Effector memory CD8-positive, alpha-beta T cell (primary cell): ENCODE data around the gene CYP27A1.

Source experiments
- ATAC-seq: fragments of 150-1000 bp; cut with Tn5 transposase; replicated peaks from 2 replicates; pipeline ENCODE4 v1.10.0; 2021; ENCODE audit warnings: mild to moderate bottlenecking, moderate library complexity
- DNase-seq, 3 experiments: peaks; one replicate each; pipeline ENCODE4 v3.0.0; 2021
- H3K27ac Mint-ChIP-seq, 2 donors: one replicate each; pipeline ENCODE4 v1.8.0; 2022; ENCODE audit warnings: mild to moderate bottlenecking in 2 of 2, mixed read lengths in 2 of 2, moderate library complexity in 2 of 2
- H3K27me3 Mint-ChIP-seq, 2 donors: one replicate each; pipeline ENCODE4 v1.8.0; 2022; ENCODE audit warnings: mixed read lengths in 2 of 2
- H3K36me3 Mint-ChIP-seq: one replicate; pipeline ENCODE4 v1.8.0; 2022; ENCODE audit warnings: mild to moderate bottlenecking, moderate library complexity, mixed read lengths; ENCODE audit not compliant: insufficient read depth
- H3K4me1 Mint-ChIP-seq, 2 donors: one replicate each; pipeline ENCODE4 v1.8.0; 2022; ENCODE audit warnings: low read depth in 2 of 2, mixed read lengths in 2 of 2
- H3K4me3 Mint-ChIP-seq, 2 donors: one replicate each; pipeline ENCODE4 v1.8.0; 2022; ENCODE audit warnings: mild to moderate bottlenecking in 2 of 2, mixed read lengths in 2 of 2, moderate library complexity in 2 of 2
- H3K9me3 Mint-ChIP-seq, 2 donors: one replicate each; pipeline ENCODE4 v1.8.0; 2022; ENCODE audit warnings: mixed read lengths in 2 of 2

CYP27A1 gene

GRCh38 chr2:218783688-218784087 lies 1.7 kb downstream of the CYP27A1 start:
- DNase-seq (no peak), ATAC-seq (no peak)
- H3K36me3 Mint-ChIP-seq, result no peaks in the 10 kb centered on the region
- no peaks in the 10 kb centered on the region for H3K9me3 Mint-ChIP-seq
- H3K27me3 Mint-ChIP-seq, result peaks cover 41 to 65% of the 10 kb centered on the region in 2 donors
- no peak overlapping the region for H3K27ac Mint-ChIP-seq
- H3K4me1 Mint-ChIP-seq, result peaks cover 1 to 6% of the 10 kb centered on the region in 2 donors
- no peak overlapping the region for H3K4me3 Mint-ChIP-seq

DNA sequence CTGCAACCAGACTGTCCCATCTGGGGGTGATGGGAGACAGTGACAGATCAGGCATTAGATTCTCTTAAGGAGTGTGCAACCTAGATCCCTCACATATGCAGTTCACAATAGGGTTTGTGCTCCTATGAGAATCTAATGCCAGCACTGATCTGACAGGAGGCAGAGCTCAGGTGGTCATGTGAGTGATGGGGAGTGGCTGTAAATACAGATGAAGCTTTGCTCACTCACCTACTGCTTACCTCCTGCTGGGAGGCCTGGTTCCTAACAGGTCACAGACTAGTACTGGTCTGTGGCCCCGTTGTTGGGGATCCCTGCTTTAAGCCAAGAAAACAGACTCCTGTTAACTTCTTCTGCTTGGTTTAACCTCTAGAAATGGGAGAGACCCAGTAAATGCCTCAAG lies 3.2 kb downstream of the CYP27A1 start:
- no peaks in the 10 kb centered on the region for H3K9me3 Mint-ChIP-seq
- H3K27ac Mint-ChIP-seq, result no peak overlapping the region
- H3K4me3 Mint-ChIP-seq, result no peak overlapping the region
- no peaks in the 10 kb centered on the region for H3K36me3 Mint-ChIP-seq
- H3K4me1 Mint-ChIP-seq, result peaks cover 1 to 6% of the 10 kb centered on the region in 2 donors
- peaks cover 28 to 51% of the 10 kb centered on the region in 2 donors for H3K27me3 Mint-ChIP-seq
- no peak for DNase-seq
- ATAC-seq, result no peak

- DNase-seq, result no peak
- H3K27me3 Mint-ChIP-seq, result peaks cover 21 to 42% of the 10 kb centered on the region in 2 donors
- no peaks in the 10 kb centered on the region for H3K9me3 Mint-ChIP-seq
- H3K27ac Mint-ChIP-seq, result no peak overlapping the region
- H3K36me3 Mint-ChIP-seq, result no peaks in the 10 kb centered on the region
- peaks cover 1 to 5% of the 10 kb centered on the region in 2 donors for H3K4me1 Mint-ChIP-seq
- ATAC-seq, result no peak
- H3K4me3 Mint-ChIP-seq, result no peak overlapping the region
These were observed 4.2 kb downstream of the CYP27A1 start for GRCh38 chr2:218786133-218786532.

DNA sequence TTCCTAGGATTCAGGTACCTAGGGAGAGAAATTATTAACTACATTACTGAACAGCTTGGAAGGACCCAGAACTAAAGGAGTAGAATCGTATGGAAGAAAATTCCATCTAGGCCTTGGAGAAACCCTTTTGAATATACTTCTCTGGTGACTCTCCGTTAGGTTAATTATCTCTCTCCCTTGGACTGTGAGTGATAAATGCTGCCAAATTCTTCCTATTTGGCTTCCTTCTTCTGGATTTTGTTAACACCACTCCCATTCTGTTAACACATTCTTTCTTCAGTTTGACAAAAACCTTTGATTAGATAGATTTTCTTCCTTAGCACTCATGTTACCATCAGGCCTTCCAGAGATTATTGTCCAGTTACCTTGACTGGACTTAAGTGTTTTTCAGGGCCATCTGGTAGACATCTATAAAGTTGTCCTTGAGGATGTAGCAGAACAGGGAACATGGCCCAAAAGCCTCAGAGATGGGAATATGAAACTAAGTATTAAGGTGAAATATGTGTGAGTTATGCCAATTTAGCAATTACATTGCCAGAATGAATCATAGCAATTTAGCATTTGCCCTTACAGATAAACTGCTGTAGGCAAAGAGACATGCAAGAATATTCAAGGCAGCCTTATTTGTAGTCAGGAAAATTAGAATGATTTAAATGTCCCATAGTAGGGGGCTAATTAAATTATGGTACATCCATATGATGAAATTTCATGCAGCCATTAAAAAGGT lies 6.7 kb downstream of the CYP27A1 start:
- no peak overlapping the region for H3K4me3 Mint-ChIP-seq
- no peaks in the 10 kb centered on the region for H3K36me3 Mint-ChIP-seq
- no peaks in the 10 kb centered on the region for H3K9me3 Mint-ChIP-seq
- H3K27ac Mint-ChIP-seq, result no peak overlapping the region
- DNase-seq, result no peak
- H3K4me1 Mint-ChIP-seq, result no peaks in the 10 kb centered on the region
- ATAC-seq, result no peak
- peaks cover 13 to 22% of the 10 kb centered on the region in 2 donors for H3K27me3 Mint-ChIP-seq

DNA sequence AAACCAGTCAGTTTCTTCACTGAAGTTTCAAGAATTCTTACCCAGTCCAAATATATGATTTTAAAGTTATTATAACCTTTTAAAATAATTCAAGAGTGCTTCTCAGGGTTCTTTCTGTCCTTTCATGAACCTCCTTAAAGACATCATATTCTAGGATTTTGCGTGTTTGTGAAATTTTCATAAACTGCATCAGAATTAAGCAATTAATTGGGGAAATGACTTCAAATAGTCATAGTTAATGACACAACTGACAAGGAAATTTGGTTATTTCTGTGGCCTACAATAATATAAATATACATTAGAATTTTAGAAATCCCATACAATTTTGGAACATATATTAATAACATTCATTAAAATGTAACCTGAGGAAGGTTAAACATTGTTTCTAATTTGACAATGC lies 10.5 kb downstream of the CYP27A1 start:
- no peaks in the 10 kb centered on the region for H3K9me3 Mint-ChIP-seq
- H3K36me3 Mint-ChIP-seq, result no peaks in the 10 kb centered on the region
- no peaks in the 10 kb centered on the region for H3K4me1 Mint-ChIP-seq
- no peak for DNase-seq
- H3K27ac Mint-ChIP-seq, result no peak overlapping the region
- ATAC-seq, result no peak
- H3K4me3 Mint-ChIP-seq, result no peak overlapping the region
- peaks cover 24 to 46% of the 10 kb centered on the region in 2 donors for H3K27me3 Mint-ChIP-seq

DNA sequence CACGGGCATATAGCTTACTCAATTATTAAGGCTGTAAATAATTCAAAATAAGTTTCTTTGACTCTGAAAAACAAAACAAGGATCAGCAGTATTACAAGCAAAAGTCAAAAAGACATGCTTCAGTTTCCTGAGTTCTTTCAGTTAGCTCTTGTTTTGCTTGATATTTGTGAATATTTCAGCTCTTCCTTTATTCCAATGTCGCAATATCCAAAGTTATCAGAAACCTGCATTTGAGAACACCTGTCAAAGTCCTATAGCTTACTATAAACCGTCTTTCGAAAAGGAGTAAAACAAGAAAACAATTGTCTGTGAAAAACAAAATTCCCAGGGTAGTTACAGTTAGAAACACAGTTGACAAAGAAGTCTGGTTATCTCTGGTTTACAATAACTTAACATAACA lies 14.7 kb downstream of the CYP27A1 start:
- H3K36me3 Mint-ChIP-seq, result no peaks in the 10 kb centered on the region
- DNase-seq, result no peak
- ATAC-seq, result no peak
- peaks cover 31 to 51% of the 10 kb centered on the region in 2 donors for H3K27me3 Mint-ChIP-seq
- no peak overlapping the region for H3K4me3 Mint-ChIP-seq
- peaks cover 0 to 5% of the 10 kb centered on the region in 2 donors for H3K4me1 Mint-ChIP-seq
- no peaks in the 10 kb centered on the region for H3K9me3 Mint-ChIP-seq
- no peak overlapping the region for H3K27ac Mint-ChIP-seq

DNA sequence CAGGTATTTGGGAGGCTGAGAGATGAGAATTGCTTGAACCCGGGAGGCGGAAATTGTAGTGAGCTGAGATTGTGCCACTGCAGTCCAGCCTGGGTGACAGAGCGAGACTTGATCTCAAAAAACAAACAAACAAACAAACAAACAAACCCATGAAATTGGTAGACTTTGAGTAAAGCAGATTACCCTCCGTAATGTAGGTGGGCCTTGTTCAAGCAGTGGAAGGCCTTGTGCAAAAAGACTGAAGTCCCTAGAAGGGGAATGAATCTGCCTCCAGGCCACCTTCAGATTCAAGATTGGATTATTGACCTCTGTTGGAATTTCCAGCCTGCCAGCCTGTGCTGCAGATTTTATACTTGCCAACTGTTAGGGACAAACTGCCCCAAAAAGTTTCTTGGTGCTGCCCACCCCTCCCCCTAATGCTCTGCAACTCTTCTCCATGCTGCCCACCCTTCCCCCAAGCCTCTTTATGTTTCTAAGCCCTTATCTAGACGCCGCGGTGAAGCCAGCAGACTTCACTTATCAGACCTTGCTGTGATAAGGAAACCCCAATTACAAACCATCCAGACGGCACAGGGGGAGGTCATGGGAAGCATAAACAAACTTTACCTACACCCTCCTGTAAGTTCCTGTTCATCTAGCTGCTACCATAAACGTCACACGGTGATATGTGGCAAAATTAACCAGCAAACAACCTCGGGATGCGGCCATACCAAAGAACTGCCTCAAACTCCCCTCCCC lies 17.0 kb downstream of the CYP27A1 start:
- Mint-ChIP-seq H3K27ac (no peak overlapping the region), H3K9me3 (no peaks in the 10 kb centered on the region)
- no peak for ATAC-seq

GRCh38 chr2:218799990-218800389 lies 18.0 kb downstream of the CYP27A1 start:
- peaks cover 0 to 11% of the 10 kb centered on the region in 2 donors for H3K4me1 Mint-ChIP-seq
- ATAC-seq, result no peak
- no peaks in the 10 kb centered on the region for H3K36me3 Mint-ChIP-seq
- H3K9me3 Mint-ChIP-seq, result peaks cover 0 to 3% of the 10 kb centered on the region in 2 donors
- no peak overlapping the region for H3K27ac Mint-ChIP-seq
- no peak overlapping the region for H3K4me3 Mint-ChIP-seq
- DNase-seq, result no peak
- peaks cover 24 to 43% of the 10 kb centered on the region in 2 donors for H3K27me3 Mint-ChIP-seq

More for the DNA sequence above, 17.0 kb downstream of the CYP27A1 start:
- peaks cover 0 to 11% of the 10 kb centered on the region in 2 donors for H3K4me1 Mint-ChIP-seq
- H3K36me3 Mint-ChIP-seq, result no peaks in the 10 kb centered on the region
- H3K27me3 Mint-ChIP-seq, result peaks cover 26 to 49% of the 10 kb centered on the region in 2 donors
- no peak for DNase-seq
- no peak overlapping the region for H3K4me3 Mint-ChIP-seq

DNA sequence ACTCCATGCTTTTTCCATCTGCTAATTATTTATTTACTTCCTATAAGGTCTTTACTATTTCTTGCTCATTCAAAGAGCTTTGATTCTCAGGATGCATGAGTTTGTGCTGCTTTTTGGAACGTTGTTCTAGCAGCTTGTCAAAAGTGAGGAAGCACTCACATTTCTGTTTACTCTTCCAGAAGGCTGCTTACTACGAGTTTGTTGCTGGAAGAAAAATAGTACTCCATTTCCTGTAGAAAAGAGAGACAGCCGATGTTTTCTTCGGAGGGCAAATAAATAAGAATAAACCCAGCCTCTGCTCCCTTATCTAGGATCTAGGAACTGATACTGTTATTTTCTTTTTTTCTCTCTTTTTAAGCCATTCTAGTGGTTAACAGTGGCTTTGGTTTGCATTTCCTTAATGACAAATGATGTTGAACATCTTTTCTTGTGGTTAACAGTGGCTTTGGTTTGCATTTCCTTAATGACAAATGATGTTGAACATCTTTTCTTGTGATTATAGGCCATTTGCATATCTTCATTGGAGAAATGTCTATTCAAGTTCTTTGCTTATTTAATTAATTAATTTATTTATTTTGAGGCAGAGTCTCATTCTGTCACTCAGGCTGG lies 20.5 kb downstream of the CYP27A1 start:
- Mint-ChIP-seq H3K36me3 (no peaks in the 10 kb centered on the region), H3K27me3 (peaks cover 20 to 41% of the 10 kb centered on the region in 2 donors), H3K27ac (no peak overlapping the region), H3K4me3 (peak overlapping the region in 1 of 2 donors; percentile 31), H3K4me1 (peaks cover 0 to 11% of the 10 kb centered on the region in 2 donors), H3K9me3 (peaks cover 0 to 8% of the 10 kb centered on the region in 2 donors)
- DNase-seq, result no peak
- ATAC-seq, result peak; percentile 82

- ATAC-seq (no peak), DNase-seq (no peak)
- H3K4me3 Mint-ChIP-seq, result no peak overlapping the region
- H3K4me1 Mint-ChIP-seq, result peaks cover 0 to 6% of the 10 kb centered on the region in 2 donors
- H3K9me3 Mint-ChIP-seq, result peaks cover 0 to 8% of the 10 kb centered on the region in 2 donors
- peaks cover 25 to 38% of the 10 kb centered on the region in 2 donors for H3K27me3 Mint-ChIP-seq
- no peak overlapping the region for H3K27ac Mint-ChIP-seq
- H3K36me3 Mint-ChIP-seq, result no peaks in the 10 kb centered on the region
These were observed 22.9 kb downstream of the CYP27A1 start for GRCh38 chr2:218804817-218805216.

- ATAC-seq (no peak), DNase-seq (no peak)
- Mint-ChIP-seq H3K9me3 (peaks cover 0 to 8% of the 10 kb centered on the region in 2 donors), H3K27ac (no peak overlapping the region), H3K4me1 (peaks cover 0 to 6% of the 10 kb centered on the region in 2 donors), H3K27me3 (peaks cover 22 to 34% of the 10 kb centered on the region in 2 donors), H3K4me3 (no peak overlapping the region), H3K36me3 (no peaks in the 10 kb centered on the region)
These were observed 23.7 kb downstream of the CYP27A1 start for GRCh38 chr2:218805627-218806026.

GRCh38 chr2:218806346-218806978 lies 24.5 kb downstream of the CYP27A1 start:
- ATAC-seq (no peak), DNase-seq (no peak)
- no peak overlapping the region for H3K4me3 Mint-ChIP-seq
- H3K9me3 Mint-ChIP-seq, result peaks cover 0 to 8% of the 10 kb centered on the region in 2 donors
- no peaks in the 10 kb centered on the region for H3K36me3 Mint-ChIP-seq
- H3K4me1 Mint-ChIP-seq, result peaks cover 0 to 6% of the 10 kb centered on the region in 2 donors
- H3K27ac Mint-ChIP-seq, result no peak overlapping the region
- peaks cover 24 to 41% of the 10 kb centered on the region in 2 donors for H3K27me3 Mint-ChIP-seq

- Mint-ChIP-seq H3K27me3 (peaks cover 35 to 52% of the 10 kb centered on the region in 2 donors), H3K9me3 (peaks cover 0 to 8% of the 10 kb centered on the region in 2 donors), H3K4me1 (no peaks in the 10 kb centered on the region), H3K27ac (no peak overlapping the region), H3K4me3 (no peak overlapping the region), H3K36me3 (no peaks in the 10 kb centered on the region)
- DNase-seq, result no peak
- ATAC-seq, result no peak
These were observed 25.7 kb downstream of the CYP27A1 start for GRCh38 chr2:218807626-218808025.
